Tibial artery (tissue), 4 donors: ENCODE data around the gene AAGAB.

Experiments
- DNase-seq, 2 donors: peaks; one replicate each; pipeline ENCODE4 v3.0.0-alpha.2; 2019
- H3K27ac ChIP-seq, 2 donors: fragments of 200-600 bp; sonication (generic) in 1 of 2; 1 replicate in 1 of 2; 2 replicates in 1 of 2; pipeline ENCODE4 v1.5.1; 2018 to 2019; ENCODE audit warnings: mild to moderate bottlenecking in 1 of 2
- H3K27me3 ChIP-seq, 2 donors: fragments of 200-600 bp; sonication (generic) in 1 of 2; one replicate each; pipeline versions ENCODE4 v1.5.1 to v1.6.0; 2016 to 2019
- H3K36me3 ChIP-seq, 3 donors: fragments of 200-600 bp; sonication (generic) in 2 of 3; one replicate each; pipeline ENCODE4 v1.5.1; 2016 to 2019; ENCODE audit warnings: mild to moderate bottlenecking in 2 of 3
- H3K4me1 ChIP-seq, 4 donors: fragments of 200-600 bp; sonication (generic) in 2 of 4; 1 replicate in 3 of 4; 2 replicates in 1 of 4; pipeline ENCODE4 v1.5.1; 2016 to 2019
- H3K4me3 ChIP-seq, 2 donors: fragments of 200-600 bp; sonication (generic) in 1 of 2; 1 replicate in 1 of 2; 2 replicates in 1 of 2; pipeline ENCODE4 v1.5.1; 2018 to 2019; ENCODE audit warnings: mild to moderate bottlenecking in 2 of 2
- H3K9me3 ChIP-seq, 3 donors: fragments of 200-600 bp; sonication (generic) in 1 of 3; one replicate each; pipeline ENCODE4 v1.5.1; 2016 to 2019
- intact Hi-C: fragments of 100-400 bp; cut with DNase I; formaldehyde crosslinking; loops from one replicate; pipeline ENCODE4 v1.15.0; 2023; ENCODE audit warnings: low total_unique reads
- TF ChIP-seq, protein P1 (sequence below), 2 experiments: fragments of 200-600 bp in 1 of 2; fragments of 450-650 bp in 1 of 2; IDR thresholded peaks; one replicate each; pipeline ENCODE4 v1.5.1; 2017 to 2019; ENCODE audit warnings: antibody characterized with exemption in 2 of 2, mild to moderate bottlenecking in 1 of 2, moderate library complexity in 1 of 2

The AAGAB gene

DNA sequence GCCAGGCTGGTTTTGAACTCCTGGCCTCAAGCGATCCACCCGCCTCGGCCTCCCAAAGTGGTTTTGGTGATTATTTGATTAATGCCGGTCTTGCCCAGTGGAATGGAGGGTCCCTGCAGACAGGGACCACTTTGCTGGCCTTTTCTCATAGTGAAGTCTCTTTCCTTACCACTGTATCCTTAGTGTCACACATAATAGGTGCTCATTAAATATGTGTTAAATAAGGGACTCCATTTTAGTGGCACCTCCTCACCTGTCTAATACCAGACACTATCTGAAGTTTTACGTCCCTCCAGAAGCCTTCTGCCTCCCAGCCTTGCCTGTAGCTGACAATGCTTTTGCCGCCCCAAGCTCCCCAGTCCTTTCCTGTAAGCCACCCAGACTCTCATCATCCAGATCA, 91.3 kb downstream of the AAGAB start:
- Histone ChIP-seq H3K4me3 (no peak overlapping the region), H3K9me3 (no peaks in the 10 kb centered on the region), H3K36me3 (peaks cover 0 to 32% (median 11%) of the 10 kb centered on the region in 3 donors), H3K27ac (no peak overlapping the region), H3K4me1 (peaks cover 0 to 44% (median 42%) of the 10 kb centered on the region in 4 donors), H3K27me3 (no peaks in the 10 kb centered on the region)
- intact Hi-C loops: no loop called here
- TF ChIP-seq, protein P1, sequence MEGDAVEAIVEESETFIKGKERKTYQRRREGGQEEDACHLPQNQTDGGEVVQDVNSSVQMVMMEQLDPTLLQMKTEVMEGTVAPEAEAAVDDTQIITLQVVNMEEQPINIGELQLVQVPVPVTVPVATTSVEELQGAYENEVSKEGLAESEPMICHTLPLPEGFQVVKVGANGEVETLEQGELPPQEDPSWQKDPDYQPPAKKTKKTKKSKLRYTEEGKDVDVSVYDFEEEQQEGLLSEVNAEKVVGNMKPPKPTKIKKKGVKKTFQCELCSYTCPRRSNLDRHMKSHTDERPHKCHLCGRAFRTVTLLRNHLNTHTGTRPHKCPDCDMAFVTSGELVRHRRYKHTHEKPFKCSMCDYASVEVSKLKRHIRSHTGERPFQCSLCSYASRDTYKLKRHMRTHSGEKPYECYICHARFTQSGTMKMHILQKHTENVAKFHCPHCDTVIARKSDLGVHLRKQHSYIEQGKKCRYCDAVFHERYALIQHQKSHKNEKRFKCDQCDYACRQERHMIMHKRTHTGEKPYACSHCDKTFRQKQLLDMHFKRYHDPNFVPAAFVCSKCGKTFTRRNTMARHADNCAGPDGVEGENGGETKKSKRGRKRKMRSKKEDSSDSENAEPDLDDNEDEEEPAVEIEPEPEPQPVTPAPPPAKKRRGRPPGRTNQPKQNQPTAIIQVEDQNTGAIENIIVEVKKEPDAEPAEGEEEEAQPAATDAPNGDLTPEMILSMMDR (IDR thresholded peaks at IDR 0.05): no peak
- peak in 1 of 2 donors; percentile 17 for DNase-seq

DNA sequence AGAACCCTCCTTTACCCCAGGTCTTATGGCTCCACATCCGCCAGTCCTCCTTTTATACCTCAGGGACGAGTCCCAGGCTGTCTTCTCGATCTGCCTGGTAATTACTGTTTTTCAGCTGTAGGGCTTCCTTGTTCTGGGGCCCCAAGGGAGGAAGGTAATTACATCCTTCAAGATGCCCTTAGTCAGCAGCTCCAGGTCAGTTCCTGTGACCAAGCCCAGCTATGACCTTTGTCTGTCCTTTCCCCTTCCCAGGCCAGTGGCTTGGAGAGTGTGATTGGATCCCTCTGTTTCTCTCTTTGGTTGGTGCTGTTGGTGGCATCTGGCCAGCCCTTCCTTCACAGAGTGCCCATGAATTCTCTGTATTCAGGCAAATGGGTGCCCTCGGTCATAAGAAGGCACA, 92.6 kb downstream of the AAGAB start:
- peak in 1 of 2 donors; percentile 51 for DNase-seq
- Histone ChIP-seq H3K4me3 (no peak overlapping the region), H3K4me1 (peaks cover 0 to 39% (median 29%) of the 10 kb centered on the region in 4 donors), H3K27ac (no peak overlapping the region), H3K36me3 (peaks cover 0 to 20% (median 4%) of the 10 kb centered on the region in 3 donors), H3K9me3 (no peaks in the 10 kb centered on the region), H3K27me3 (no peaks in the 10 kb centered on the region)
- TF ChIP-seq, protein P1 (IDR thresholded peaks at IDR 0.05): no peak
- intact Hi-C loops: no loop called here

DNA sequence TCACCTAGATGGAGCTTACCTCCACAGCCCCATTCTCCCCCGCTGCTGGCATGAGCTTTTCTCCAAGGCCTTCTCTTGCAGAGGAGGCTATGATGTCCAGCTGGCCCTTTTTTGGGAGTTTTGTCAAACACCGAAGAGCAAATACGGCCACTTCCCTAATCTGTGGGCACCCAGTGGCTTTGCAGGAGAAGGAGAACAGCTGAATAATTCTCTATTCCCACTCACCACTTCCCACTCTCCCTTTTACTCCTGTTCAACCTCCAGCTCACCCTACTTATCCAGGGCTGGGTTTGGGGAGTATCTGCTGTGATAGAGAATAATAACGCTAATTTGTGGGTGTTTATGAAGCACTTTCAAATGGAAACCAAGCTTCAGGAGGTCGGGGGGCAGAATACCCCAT, 93.0 kb downstream of the AAGAB start:
- H3K27me3 ChIP-seq: no peaks in the 10 kb centered on the region
- H3K27ac ChIP-seq: no peak overlapping the region
- H3K4me3 ChIP-seq: no peak overlapping the region
- DNase-seq: peak in 1 of 2 donors; percentile 24
- TF ChIP-seq, protein P1 (IDR thresholded peaks at IDR 0.05): no peak
- peaks cover 0 to 36% (median 24%) of the 10 kb centered on the region in 4 donors for H3K4me1 ChIP-seq
- intact Hi-C loops: no loop called here
- peaks cover 0 to 15% (median 0%) of the 10 kb centered on the region in 3 donors for H3K36me3 ChIP-seq
- no peaks in the 10 kb centered on the region for H3K9me3 ChIP-seq

DNA sequence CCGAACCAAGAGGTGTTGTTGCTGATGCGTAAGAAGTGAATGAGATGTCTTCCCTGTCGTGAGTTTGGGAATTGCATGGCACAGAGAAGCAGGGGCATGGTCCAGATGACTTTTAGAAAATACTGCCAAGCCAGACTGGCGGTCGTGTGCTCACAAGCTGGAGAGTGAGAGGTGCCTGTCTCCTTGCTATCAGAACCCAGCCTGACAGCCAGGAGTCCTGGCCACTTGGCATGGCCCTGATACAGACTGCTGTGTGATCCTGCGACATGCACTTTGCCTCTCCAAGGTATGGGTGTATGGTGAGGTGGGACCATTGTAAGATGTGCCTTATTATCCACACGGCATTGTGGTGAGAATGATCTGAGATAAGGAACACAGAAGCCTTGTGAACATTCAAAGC, 96.1 kb downstream of the AAGAB start:
- no peak overlapping the region for H3K27ac ChIP-seq
- TF ChIP-seq, protein P1 (IDR thresholded peaks at IDR 0.05): no peak
- no peaks in the 10 kb centered on the region for H3K36me3 ChIP-seq
- no peaks in the 10 kb centered on the region for H3K9me3 ChIP-seq
- no peaks in the 10 kb centered on the region for H3K27me3 ChIP-seq
- peak in 1 of 2 donors; percentile 56 for DNase-seq
- intact Hi-C loops: no loop called here
- peaks cover 0 to 15% (median 9%) of the 10 kb centered on the region in 4 donors for H3K4me1 ChIP-seq
- H3K4me3 ChIP-seq: no peak overlapping the region

DNA sequence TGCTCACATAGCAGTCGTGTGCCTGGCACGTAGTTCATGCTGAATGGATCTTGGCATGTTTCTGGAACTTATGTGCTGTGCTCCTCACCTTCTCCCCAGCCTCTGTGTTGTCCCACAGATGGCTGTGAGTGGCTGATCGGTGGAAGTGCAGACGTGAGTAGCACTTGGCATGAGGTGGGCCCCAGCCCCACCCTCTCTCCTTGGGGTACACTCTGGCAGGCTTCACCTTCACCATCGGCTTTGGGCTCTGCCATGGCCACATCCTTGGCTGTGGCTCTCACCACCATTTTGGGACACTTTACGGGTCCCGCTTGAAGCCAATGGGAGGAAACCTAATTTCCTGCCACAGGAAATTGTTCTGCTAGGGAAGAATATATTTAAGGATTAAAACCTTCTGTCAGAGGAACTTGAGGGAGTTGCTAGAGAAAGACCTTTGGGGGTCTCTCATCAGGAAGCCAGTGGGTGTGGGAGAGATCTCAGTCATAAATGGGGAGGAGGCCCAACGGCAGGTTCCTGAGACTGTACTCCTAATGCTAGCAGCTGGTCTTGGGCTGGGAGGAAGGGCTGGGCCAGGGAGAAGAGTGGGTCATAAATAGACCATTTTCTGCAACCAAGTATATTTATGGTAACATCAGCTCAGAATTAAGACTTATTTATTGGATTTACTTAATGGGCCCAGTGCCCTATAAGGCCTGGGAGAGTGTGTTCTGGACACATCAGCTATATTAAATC, 96.8 kb downstream of the AAGAB start:
- Histone ChIP-seq H3K36me3 (no peaks in the 10 kb centered on the region), H3K4me3 (no peak overlapping the region), H3K9me3 (no peaks in the 10 kb centered on the region), H3K4me1 (peaks cover 0 to 15% (median 9%) of the 10 kb centered on the region in 4 donors), H3K27ac (no peak overlapping the region), H3K27me3 (no peaks in the 10 kb centered on the region)
- peak in 1 of 2 donors; percentile 41 for DNase-seq
- TF ChIP-seq, protein P1 (IDR thresholded peaks at IDR 0.05): no peak
- intact Hi-C loops: no loop called here
